Lower leg skin (tissue), 4 donors: ENCODE data around the gene RCAN2. TPM values are rescaled to one million over a fixed set of nuclear protein-coding genes. Genes with fewer than 3 reads are reported as not detected.

Experiments
- DNase-seq, 2 donors: peaks; one replicate each; pipeline ENCODE4 v3.0.0-alpha.2; 2019; ENCODE audit warnings: low spot score in 2 of 2
- H3K4me3 ChIP-seq: fragments of 200-600 bp; sonication (generic); 2 replicates; pipeline ENCODE4 v1.5.1; 2017; ENCODE audit warnings: mild to moderate bottlenecking, low read depth; ENCODE audit not compliant: poor library complexity, severe bottlenecking
- CTCF ChIP-seq, 3 donors: fragments of 450-650 bp; IDR thresholded peaks; one replicate each; pipeline ENCODE4 v1.5.1; 2016; ENCODE audit warnings: antibody characterized with exemption in 3 of 3, mild to moderate bottlenecking in 3 of 3, moderate library complexity in 2 of 3
- POLR2A ChIP-seq, 2 donors: fragments of 450-650 bp; IDR thresholded peaks; one replicate each; pipeline ENCODE4 v1.6.1; 2016 to 2017; ENCODE audit warnings: antibody characterized with exemption in 2 of 2, mild to moderate bottlenecking in 1 of 2, moderate library complexity in 1 of 2
- WGBS, 2 donors: methylation state at CpG; one replicate each; pipeline ENCODE4 v1.1.5; 2018; 5-methylcytosine and 5-hydroxymethylcytosine counted together
- intact Hi-C: fragments of 100-400 bp; cut with DNase I; formaldehyde crosslinking; loops from one replicate; pipeline ENCODE4 v1.15.0; 2023; ENCODE audit warnings: low total_unique reads
- total RNA-seq, 4 donors: library from RNA; depleted of rRNA; stranded (reverse); fragments of >200 nt; gene quantifications; one replicate each; pipeline ENCODE4 v1.1.0, GENCODE V29; 2016

The RCAN2 gene
- total RNA-seq, 4 donors from 2014 or later, result 3.7 to 18.7 (median 12.8) TPM

DNA sequence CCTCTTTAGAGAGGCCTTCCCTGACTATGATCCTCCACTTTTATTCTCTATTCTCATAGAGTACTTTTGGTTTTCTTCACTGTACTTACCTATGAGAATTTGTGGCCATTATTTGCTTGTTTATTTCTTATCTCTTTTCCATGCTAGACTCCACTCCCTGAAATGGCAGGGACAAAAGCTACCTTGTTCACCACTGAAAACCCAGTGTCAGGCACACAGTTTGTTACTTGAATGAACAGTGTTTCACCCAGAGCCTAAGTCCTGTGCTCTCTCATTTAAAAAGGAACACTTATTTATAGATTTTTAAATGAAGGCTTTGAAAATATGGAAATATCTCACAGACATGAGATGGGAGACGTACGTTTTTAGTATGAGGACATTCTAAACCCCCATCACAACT lies 272.8 kb downstream of the RCAN2 start:
- H3K4me3 ChIP-seq, result no peak overlapping the region
- WGBS, 2 donors, result 85 to 89% methylated on average over 2 of the region's 2 CpGs
- no peak for TF ChIP-seq CTCF (IDR thresholded peaks at IDR 0.05)
- no peak for TF ChIP-seq POLR2A (IDR thresholded peaks at IDR 0.05)
- intact Hi-C loops, result no loop called here
- no peak for DNase-seq

GRCh38 chr6:46217671-46218131 lies 273.5 kb downstream of the RCAN2 start:
- H3K4me3 ChIP-seq, result no peak overlapping the region
- TF ChIP-seq POLR2A (IDR thresholded peaks at IDR 0.05) (no peak), CTCF (IDR thresholded peaks at IDR 0.05) (no peak)
- DNase-seq, result peak in 1 of 2 donors; percentile 67
- intact Hi-C loops, result no loop called here
- 42 to 61% methylated on average over 5 of the region's 5 CpGs for WGBS, 2 donors

GRCh38 chr6:46216879-46217278 lies 274.4 kb downstream of the RCAN2 start:
- 93 to 100% methylated on average over 2 of the region's 2 CpGs for WGBS, 2 donors
- TF ChIP-seq POLR2A (IDR thresholded peaks at IDR 0.05) (no peak), CTCF (IDR thresholded peaks at IDR 0.05) (no peak)
- intact Hi-C loops, result no loop called here

GRCh38 chr6:46215777-46216176 lies 275.5 kb downstream of the RCAN2 start:
- intact Hi-C loops, result no loop called here

More at GRCh38 chr6:46216879-46217278, 274.4 kb downstream of the RCAN2 start:
- DNase-seq, result no peak
- no peak overlapping the region for H3K4me3 ChIP-seq

DNA sequence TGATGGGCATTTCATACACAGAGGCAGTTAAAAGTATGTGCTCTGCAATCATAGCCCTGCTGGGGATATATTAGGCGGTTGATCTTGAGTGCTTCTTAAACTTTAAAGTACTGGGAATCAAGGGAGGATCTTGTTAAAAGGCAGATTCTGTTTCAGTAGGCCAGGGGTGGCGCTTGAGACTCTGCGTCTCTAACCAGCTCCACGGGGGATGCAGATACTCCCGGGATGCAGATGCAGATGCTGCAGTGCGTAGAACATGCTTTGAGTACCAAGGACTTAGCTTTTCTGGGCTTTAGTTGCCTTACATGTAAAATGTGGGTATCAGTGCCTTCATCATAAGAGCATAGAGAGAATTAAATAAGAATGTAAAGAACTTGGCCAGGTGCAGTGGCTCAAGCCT lies 276.0 kb downstream of the RCAN2 start:
- 76 to 81% methylated on average over 6 of the region's 6 CpGs for WGBS, 2 donors
- H3K4me3 ChIP-seq, result no peak overlapping the region
- intact Hi-C loops, result no loop called here
- no peak for TF ChIP-seq CTCF (IDR thresholded peaks at IDR 0.05)
- TF ChIP-seq POLR2A (IDR thresholded peaks at IDR 0.05), result no peak
- no peak for DNase-seq

More at GRCh38 chr6:46215777-46216176, 275.5 kb downstream of the RCAN2 start:
- WGBS, 2 donors, result 87 to 92% methylated on average over 4 of the region's 4 CpGs
- H3K4me3 ChIP-seq, result no peak overlapping the region
- no peak for DNase-seq
- TF ChIP-seq CTCF (IDR thresholded peaks at IDR 0.05), result no peak
- TF ChIP-seq POLR2A (IDR thresholded peaks at IDR 0.05), result no peak

DNA sequence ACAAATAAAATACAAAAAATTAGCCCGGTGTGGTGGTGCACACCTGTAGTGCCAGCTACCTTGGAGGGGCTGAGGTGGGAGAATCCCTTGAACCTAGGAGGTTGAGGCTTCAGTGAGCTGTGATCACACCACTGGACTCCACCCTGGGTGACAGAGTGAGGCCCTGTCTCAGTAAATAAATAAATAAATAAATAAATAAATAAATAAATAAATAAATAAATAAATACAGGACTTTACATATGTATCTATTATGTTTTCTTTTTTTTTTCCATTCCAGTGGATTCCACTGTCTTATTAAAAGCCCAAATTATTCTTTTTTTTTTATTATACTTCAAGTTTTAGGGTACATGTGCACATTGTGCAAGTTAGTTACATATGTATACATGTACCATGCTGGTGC lies 279.3 kb downstream of the RCAN2 start:
- 94 to 100% methylated on average over 1 of the region's 1 CpG for WGBS, 2 donors
- no peak for DNase-seq
- H3K4me3 ChIP-seq, result no peak overlapping the region
- intact Hi-C loops, result no loop called here
- TF ChIP-seq POLR2A (IDR thresholded peaks at IDR 0.05), result no peak
- no peak for TF ChIP-seq CTCF (IDR thresholded peaks at IDR 0.05)
